Measurements from ENCODE around the gene SUSD4.
A peak's percentile ranks its signal among the peaks of the same experiment; 100 is the strongest.

Gene SUSD4

DNA sequence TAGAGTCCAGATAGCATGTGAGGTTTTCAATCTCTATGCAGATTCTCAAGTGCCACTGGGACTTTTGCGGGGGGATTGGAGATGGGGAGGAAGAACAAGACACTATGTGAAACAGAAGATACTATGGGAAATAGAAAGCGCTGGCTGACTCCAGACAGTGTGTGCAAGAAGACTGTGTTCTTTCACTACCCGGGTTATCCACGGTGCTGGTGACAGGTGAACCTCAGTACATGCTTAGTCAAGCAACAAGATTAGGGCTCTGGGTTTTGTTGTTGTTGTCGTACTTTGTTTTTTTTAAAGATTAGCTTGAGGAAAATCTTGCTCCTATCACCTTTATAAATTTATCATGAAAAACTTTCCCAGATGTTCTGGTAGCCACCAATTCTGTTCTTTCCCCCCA, 56.4 kb downstream of the SUSD4 start:
- DNase-seq (ENCODE audit: low read depth in 2 of 2), result no peak
- H3K4me3 ChIP-seq (replicated peaks in 1 of 2; ENCODE audit: low read depth in 2 of 2, low read length in 2 of 2), result no peak overlapping the region
- TF ChIP-seq, protein P1, sequence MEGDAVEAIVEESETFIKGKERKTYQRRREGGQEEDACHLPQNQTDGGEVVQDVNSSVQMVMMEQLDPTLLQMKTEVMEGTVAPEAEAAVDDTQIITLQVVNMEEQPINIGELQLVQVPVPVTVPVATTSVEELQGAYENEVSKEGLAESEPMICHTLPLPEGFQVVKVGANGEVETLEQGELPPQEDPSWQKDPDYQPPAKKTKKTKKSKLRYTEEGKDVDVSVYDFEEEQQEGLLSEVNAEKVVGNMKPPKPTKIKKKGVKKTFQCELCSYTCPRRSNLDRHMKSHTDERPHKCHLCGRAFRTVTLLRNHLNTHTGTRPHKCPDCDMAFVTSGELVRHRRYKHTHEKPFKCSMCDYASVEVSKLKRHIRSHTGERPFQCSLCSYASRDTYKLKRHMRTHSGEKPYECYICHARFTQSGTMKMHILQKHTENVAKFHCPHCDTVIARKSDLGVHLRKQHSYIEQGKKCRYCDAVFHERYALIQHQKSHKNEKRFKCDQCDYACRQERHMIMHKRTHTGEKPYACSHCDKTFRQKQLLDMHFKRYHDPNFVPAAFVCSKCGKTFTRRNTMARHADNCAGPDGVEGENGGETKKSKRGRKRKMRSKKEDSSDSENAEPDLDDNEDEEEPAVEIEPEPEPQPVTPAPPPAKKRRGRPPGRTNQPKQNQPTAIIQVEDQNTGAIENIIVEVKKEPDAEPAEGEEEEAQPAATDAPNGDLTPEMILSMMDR (IDR thresholded peaks at IDR 0.05; ENCODE audit: low read depth, low read length), result no peak

DNA sequence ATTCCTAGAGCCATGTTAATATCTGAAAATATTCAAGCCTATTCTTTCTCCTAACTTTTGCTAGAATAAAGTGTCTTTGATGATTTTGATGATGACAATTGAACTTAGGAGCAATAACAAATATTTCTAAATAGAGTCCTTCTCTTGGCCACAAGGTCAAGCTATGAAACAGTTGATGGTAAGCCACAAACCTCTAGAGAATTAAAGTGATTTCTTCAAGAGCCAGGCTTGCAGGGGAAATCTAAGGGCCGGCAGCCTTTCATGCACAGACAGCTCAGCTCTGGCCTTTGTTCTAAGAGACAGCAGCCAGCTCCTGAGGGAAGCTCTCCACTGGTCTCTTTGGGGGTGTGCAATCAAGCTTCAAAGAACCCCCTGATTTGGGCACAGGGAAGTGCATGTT, 59.0 kb downstream of the SUSD4 start:
- peak in 1 of 2 donors; percentile 2 for DNase-seq (ENCODE audit: low read depth in 2 of 2)
- TF ChIP-seq, protein P1 (IDR thresholded peaks at IDR 0.05; ENCODE audit: low read depth, low read length), result no peak
- no peak overlapping the region for H3K4me3 ChIP-seq (replicated peaks in 1 of 2; ENCODE audit: low read depth in 2 of 2, low read length in 2 of 2)

DNA sequence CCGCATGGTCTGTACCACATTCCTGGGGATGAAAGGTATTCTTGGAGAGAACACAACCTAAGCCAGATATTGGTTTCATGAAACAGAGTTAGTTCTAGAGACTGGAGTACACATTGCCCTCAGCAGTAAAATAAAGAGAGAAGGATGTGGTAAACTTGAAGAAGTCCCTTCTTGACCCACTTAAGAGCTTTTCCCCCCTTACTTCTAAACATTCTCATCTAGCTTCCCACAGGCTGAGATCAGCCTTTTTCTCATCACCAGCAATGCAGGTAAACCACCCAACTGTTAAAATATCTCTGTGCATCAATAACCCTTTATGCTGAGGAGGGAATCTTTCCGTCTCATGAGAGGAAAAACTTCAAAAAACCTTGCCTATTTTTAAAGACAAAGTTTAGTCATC, 62.6 kb downstream of the SUSD4 start:
- TF ChIP-seq, protein P1 (IDR thresholded peaks at IDR 0.05; ENCODE audit: low read depth, low read length), result no peak
- no peak for DNase-seq (ENCODE audit: low read depth in 2 of 2)
- H3K4me3 ChIP-seq (replicated peaks in 1 of 2; ENCODE audit: low read depth in 2 of 2, low read length in 2 of 2), result no peak overlapping the region

DNA sequence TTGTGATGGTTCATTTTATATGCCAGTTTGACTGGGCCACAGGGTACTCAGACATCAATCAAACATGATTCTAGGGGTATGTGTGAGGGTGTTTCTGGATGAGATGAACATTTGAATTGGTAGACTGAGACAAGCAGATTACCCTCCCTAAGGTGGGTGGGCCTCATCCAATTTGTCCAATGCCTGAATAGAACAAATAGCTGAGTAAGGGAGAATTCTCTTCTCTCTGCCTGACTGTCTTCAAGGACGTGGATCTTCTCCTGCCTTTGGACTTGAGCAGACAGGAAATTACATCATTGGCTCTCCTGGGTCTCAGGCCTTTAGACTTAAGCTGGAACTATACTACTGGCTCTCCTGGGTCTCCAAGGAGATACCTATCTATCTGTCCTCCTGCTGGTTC, 64.4 kb downstream of the SUSD4 start:
- TF ChIP-seq, protein P1 (IDR thresholded peaks at IDR 0.05; ENCODE audit: low read depth, low read length), result no peak
- DNase-seq (ENCODE audit: low read depth in 2 of 2), result no peak
- H3K4me3 ChIP-seq (replicated peaks in 1 of 2; ENCODE audit: low read depth in 2 of 2, low read length in 2 of 2), result no peak overlapping the region

DNA sequence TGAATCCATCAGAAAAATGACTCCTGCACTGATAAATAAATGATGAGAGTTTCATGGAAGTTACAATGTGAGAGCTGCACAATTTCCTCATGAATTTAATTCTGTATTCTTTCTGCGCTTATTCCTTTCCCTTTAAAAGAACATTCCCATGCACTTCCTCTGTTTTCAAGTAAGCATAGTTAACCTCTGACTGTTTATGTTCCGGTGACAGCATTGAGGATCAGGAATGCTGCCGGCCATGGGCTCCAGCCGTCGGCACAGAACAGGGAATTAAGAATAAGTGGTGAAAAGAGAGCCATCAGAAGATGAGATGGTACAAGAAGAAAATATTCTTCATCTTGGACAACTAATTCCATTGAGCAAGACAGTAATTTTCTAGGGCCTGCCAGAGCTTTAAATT, 65.3 kb downstream of the SUSD4 start:
- peak; percentile 7 to 12 for DNase-seq (ENCODE audit: low read depth in 2 of 2)
- TF ChIP-seq, protein P1 (IDR thresholded peaks at IDR 0.05; ENCODE audit: low read depth, low read length), result no peak
- H3K4me3 ChIP-seq (replicated peaks in 1 of 2; ENCODE audit: low read depth in 2 of 2, low read length in 2 of 2), result no peak overlapping the region

DNA sequence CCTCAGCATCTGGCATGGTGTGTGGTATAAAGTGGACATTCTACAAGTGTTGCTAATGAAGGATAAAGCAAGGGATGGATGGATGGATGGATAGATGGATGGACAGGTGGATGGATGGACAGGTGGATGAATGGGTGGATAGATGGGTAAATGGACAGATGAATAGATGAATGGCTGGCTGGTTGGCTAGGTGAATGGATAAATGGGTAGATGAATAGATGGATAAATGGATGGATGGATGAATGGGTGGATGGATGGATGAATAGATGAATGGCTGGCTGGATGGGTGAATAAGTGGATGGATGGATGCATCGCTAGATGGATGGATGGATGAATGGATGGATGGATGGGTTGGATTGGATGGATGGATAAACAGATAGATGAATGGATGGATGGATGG, 66.2 kb downstream of the SUSD4 start:
- TF ChIP-seq, protein P1 (IDR thresholded peaks at IDR 0.05; ENCODE audit: low read depth, low read length), result no peak
- no peak overlapping the region for H3K4me3 ChIP-seq (replicated peaks in 1 of 2; ENCODE audit: low read depth in 2 of 2, low read length in 2 of 2)
- DNase-seq (ENCODE audit: low read depth in 2 of 2), result no peak

DNA sequence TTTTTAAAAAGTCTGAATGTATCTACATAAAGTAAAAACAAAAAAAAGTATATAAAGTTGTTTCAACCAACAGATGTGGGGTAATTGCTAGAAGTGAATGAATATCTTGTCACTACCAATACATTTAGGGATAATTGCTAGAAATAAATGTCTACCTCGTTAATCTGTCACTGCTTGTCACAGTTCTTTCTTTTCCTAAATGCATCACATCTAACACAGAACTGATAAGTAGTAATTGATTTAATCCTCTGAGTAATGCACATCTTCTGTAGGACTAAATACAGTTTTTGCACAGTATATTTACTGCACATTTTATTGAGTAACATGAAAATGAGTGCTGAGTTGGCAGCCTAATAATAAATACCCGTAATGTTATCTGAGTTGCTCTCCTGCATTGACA, 72.2 kb downstream of the SUSD4 start:
- TF ChIP-seq, protein P1 (IDR thresholded peaks at IDR 0.05; ENCODE audit: low read depth, low read length), result no peak
- H3K4me3 ChIP-seq (replicated peaks in 1 of 2; ENCODE audit: low read depth in 2 of 2, low read length in 2 of 2), result no peak overlapping the region
- no peak for DNase-seq (ENCODE audit: low read depth in 2 of 2)

Data from cardiac fibroblast (primary cell).